GM19328 (cell line): Measurements from ENCODE around the gene PRKCE.

Experiments
- ATAC-seq: cut with Tn5 transposase; IDR thresholded peaks from one replicate; pipeline ENCODE4 v1.9.1; 2021; ENCODE audit warnings: mild to moderate bottlenecking, moderate library complexity; ENCODE audit not compliant: unreplicated experiment

The PRKCE gene

GRCh38 chr2:45631319-45631718, 20.2 kb upstream of the PRKCE start:
- ATAC-seq, result no peak

GRCh38 chr2:45631955-45632354, 19.5 kb upstream of the PRKCE start:
- no peak for ATAC-seq

GRCh38 chr2:45634223-45634622, 17.3 kb upstream of the PRKCE start:
- no peak for ATAC-seq

- no peak for ATAC-seq
Observed at GRCh38 chr2:45636008-45636407, 15.5 kb upstream of the PRKCE start.

GRCh38 chr2:45637440-45637839, 14.0 kb upstream of the PRKCE start:
- ATAC-seq, result no peak

GRCh38 chr2:45640576-45640975, 10.9 kb upstream of the PRKCE start:
- ATAC-seq, result no peak

- ATAC-seq, result no peak
Observed at GRCh38 chr2:45643095-45643494, 8.4 kb upstream of the PRKCE start.

GRCh38 chr2:45643543-45644542, 7.6 kb upstream of the PRKCE start:
- ATAC-seq, result peak; percentile 87

GRCh38 chr2:45646289-45646688, 5.2 kb upstream of the PRKCE start:
- no peak for ATAC-seq

- no peak for ATAC-seq
Observed at GRCh38 chr2:45647356-45647755, 4.1 kb upstream of the PRKCE start.

- no peak for ATAC-seq
Observed at GRCh38 chr2:45647986-45648520, 3.4 kb upstream of the PRKCE start.

- no peak for ATAC-seq
Observed at GRCh38 chr2:45648636-45649035, 2.8 kb upstream of the PRKCE start.

- no peak for ATAC-seq
Observed at GRCh38 chr2:45649462-45649857, 2.0 kb upstream of the PRKCE start.

- peak; percentile 10 for ATAC-seq
Observed at GRCh38 chr2:45649858-45650811, 1.3 kb upstream of the PRKCE start.

GRCh38 chr2:45650851-45651414, 542 bp upstream of the PRKCE start:
- ATAC-seq, result peak; percentile 69

- ATAC-seq, result no peak
Observed at GRCh38 chr2:45652090-45653031, 886 bp downstream of the PRKCE start.

GRCh38 chr2:45653122-45653913, 1.8 kb downstream of the PRKCE start:
- no peak for ATAC-seq

- ATAC-seq, result no peak
Observed at GRCh38 chr2:45654250-45654649, 2.8 kb downstream of the PRKCE start.

- ATAC-seq, result no peak
Observed at GRCh38 chr2:45661828-45662227, 10.4 kb downstream of the PRKCE start.
